Lower lobe of right lung (tissue), 2 donors: Measurements from ENCODE around the gene PLCL2. TPM values are rescaled to one million over a fixed set of nuclear protein-coding genes. Genes with fewer than 3 reads are reported as not detected.

Source experiments
- ATAC-seq, 2 donors: fragments of 200-7000 bp; cut with Tn5 transposase; one replicate each; pipeline ENCODE4 v1.9.1; 2020 to 2022; ENCODE audit warnings: mild to moderate bottlenecking in 2 of 2, moderate library complexity in 2 of 2
- DNase-seq: peaks from one replicate; pipeline ENCODE4 v3.0.0-alpha.2; 2020
- H3K27ac ChIP-seq: fragments of 200-600 bp; one replicate; pipeline ENCODE4 v1.8.0; 2022
- H3K27me3 ChIP-seq: fragments of 200-600 bp; one replicate; pipeline ENCODE4 v1.8.0; 2022; ENCODE audit warnings: low read depth
- H3K36me3 ChIP-seq: fragments of 200-600 bp; one replicate; pipeline ENCODE4 v1.8.0; 2022; ENCODE audit warnings: mild to moderate bottlenecking
- H3K4me1 ChIP-seq: fragments of 200-600 bp; one replicate; pipeline ENCODE4 v1.8.0; 2022
- H3K4me3 ChIP-seq: fragments of 200-600 bp; one replicate; pipeline ENCODE4 v1.8.0; 2022; ENCODE audit warnings: mild to moderate bottlenecking
- H3K9me3 ChIP-seq: fragments of 200-600 bp; one replicate; pipeline ENCODE4 v1.8.0; 2022
- intact Hi-C: fragments of 100-400 bp; cut with DNase I; formaldehyde crosslinking; loops from one replicate; pipeline ENCODE4 v1.11.0; 2022
- total RNA-seq: library from RNA; stranded (reverse); fragmentation: NEBNext Ultra II Directional; extraction: Animal tissue kit (Norgen Biotek cat#: 25700); gene quantifications from one replicate; pipeline ENCODE4 v1.2.1, GENCODE V29; 2021
- TF ChIP-seq, protein P1 (sequence below): fragments of 200-600 bp; IDR thresholded peaks from one replicate; pipeline ENCODE4 v1.8.0; 2022; ENCODE audit warnings: antibody characterized with exemption, mild to moderate bottlenecking
- donor health status: DM: no; HTN: yes; CAD: no; lungs with severe emphysema.

Gene PLCL2
- total RNA-seq, 1 donor from 2014 or later = 12.1 TPM

DNA sequence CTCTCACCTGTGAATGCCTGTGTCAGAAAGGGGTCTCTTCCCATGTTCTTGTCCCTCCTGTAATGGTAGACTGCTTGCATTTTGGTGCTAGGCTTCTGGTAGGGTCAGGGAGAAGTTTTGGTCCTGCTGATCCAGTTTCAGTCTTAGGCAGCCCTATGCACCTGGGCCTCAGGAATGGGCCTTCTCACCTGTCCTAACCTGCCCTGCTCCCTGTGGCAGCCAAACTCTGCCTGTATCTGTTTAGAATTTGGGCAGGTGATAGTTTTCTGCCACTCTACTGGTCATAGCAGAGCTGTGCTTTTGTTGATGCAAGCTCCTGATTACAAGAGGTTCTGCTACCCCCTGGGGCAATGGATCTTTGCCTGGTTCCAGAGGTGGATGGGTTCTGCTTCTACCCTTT is 118.7 kb downstream of the PLCL2 start:
- TF ChIP-seq, protein P1, sequence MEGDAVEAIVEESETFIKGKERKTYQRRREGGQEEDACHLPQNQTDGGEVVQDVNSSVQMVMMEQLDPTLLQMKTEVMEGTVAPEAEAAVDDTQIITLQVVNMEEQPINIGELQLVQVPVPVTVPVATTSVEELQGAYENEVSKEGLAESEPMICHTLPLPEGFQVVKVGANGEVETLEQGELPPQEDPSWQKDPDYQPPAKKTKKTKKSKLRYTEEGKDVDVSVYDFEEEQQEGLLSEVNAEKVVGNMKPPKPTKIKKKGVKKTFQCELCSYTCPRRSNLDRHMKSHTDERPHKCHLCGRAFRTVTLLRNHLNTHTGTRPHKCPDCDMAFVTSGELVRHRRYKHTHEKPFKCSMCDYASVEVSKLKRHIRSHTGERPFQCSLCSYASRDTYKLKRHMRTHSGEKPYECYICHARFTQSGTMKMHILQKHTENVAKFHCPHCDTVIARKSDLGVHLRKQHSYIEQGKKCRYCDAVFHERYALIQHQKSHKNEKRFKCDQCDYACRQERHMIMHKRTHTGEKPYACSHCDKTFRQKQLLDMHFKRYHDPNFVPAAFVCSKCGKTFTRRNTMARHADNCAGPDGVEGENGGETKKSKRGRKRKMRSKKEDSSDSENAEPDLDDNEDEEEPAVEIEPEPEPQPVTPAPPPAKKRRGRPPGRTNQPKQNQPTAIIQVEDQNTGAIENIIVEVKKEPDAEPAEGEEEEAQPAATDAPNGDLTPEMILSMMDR = no peak

GRCh38 chr3:17006132-17006852 is 121.5 kb downstream of the PLCL2 start:
- Histone ChIP-seq H3K27ac (no peak overlapping the region), H3K9me3 (peaks cover 5% of the 10 kb centered on the region), H3K27me3 (no peaks in the 10 kb centered on the region), H3K4me1 (peaks cover 7% of the 10 kb centered on the region), H3K4me3 (no peak overlapping the region), H3K36me3 (peaks cover 5% of the 10 kb centered on the region)
- TF ChIP-seq, protein P1 = no peak
- intact Hi-C loops = no loop called here
- ATAC-seq = no peak
- DNase-seq = no peak

More for the DNA sequence above, 118.7 kb downstream of the PLCL2 start:
- Histone ChIP-seq H3K4me1 (peaks cover 9% of the 10 kb centered on the region), H3K36me3 (no peaks in the 10 kb centered on the region), H3K27ac (no peak overlapping the region), H3K4me3 (no peak overlapping the region), H3K27me3 (no peaks in the 10 kb centered on the region), H3K9me3 (peaks cover 5% of the 10 kb centered on the region)
- no peak for DNase-seq
- no peak for ATAC-seq
- intact Hi-C loops = no loop called here

- no peak for DNase-seq
- peaks cover 10% of the 10 kb centered on the region for H3K36me3 ChIP-seq
- TF ChIP-seq, protein P1 = no peak
- ATAC-seq = no peak
- no peaks in the 10 kb centered on the region for H3K9me3 ChIP-seq
- intact Hi-C loops = no loop called here
- H3K4me3 ChIP-seq = no peak overlapping the region
- H3K27ac ChIP-seq = no peak overlapping the region
- H3K4me1 ChIP-seq = peaks cover 7% of the 10 kb centered on the region
- H3K27me3 ChIP-seq = no peaks in the 10 kb centered on the region
Measured at GRCh38 chr3:17007284-17007683, 122.5 kb downstream of the PLCL2 start.

- H3K9me3 ChIP-seq = no peaks in the 10 kb centered on the region
- H3K27me3 ChIP-seq = no peaks in the 10 kb centered on the region
- intact Hi-C loops = no loop called here
- DNase-seq = no peak
- TF ChIP-seq, protein P1 = no peak
- H3K4me1 ChIP-seq = peaks cover 7% of the 10 kb centered on the region
- no peak for ATAC-seq
- H3K27ac ChIP-seq = no peak overlapping the region
- H3K4me3 ChIP-seq = no peak overlapping the region
- peaks cover 10% of the 10 kb centered on the region for H3K36me3 ChIP-seq
Measured at GRCh38 chr3:17009826-17010225, 125.1 kb downstream of the PLCL2 start.

DNA sequence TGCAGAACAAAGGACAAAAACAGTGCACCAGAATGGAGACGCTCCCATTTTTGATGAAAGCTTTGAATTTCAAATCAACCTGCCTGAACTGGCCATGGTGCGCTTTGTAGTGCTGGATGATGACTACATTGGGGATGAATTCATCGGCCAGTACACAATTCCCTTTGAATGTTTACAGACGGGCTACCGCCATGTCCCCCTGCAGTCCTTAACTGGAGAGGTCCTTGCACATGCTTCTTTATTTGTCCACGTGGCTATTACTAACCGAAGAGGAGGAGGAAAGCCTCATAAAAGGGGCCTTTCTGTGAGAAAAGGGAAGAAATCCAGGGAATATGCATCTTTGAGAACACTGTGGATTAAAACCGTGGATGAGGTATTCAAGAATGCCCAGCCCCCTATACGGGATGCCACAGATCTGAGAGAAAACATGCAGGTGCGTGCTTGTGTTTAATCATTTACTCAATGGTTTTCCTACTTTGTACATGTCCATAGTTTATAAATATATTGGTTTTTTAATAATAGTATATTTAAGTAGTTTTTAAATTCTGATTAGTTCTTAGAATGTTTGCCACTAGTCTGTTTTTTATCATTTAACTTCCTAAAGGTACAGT is 127.1 kb downstream of the PLCL2 start:
- peaks cover 10% of the 10 kb centered on the region for H3K36me3 ChIP-seq
- no peak overlapping the region for H3K4me3 ChIP-seq
- H3K27ac ChIP-seq = no peak overlapping the region
- H3K9me3 ChIP-seq = no peaks in the 10 kb centered on the region
- TF ChIP-seq, protein P1 = no peak
- H3K27me3 ChIP-seq = no peaks in the 10 kb centered on the region
- intact Hi-C loops = no loop called here
- DNase-seq = no peak
- H3K4me1 ChIP-seq = no peaks in the 10 kb centered on the region
- ATAC-seq = no peak
